ENCODE results near the gene TTC21A.

TTC21A gene

DNA sequence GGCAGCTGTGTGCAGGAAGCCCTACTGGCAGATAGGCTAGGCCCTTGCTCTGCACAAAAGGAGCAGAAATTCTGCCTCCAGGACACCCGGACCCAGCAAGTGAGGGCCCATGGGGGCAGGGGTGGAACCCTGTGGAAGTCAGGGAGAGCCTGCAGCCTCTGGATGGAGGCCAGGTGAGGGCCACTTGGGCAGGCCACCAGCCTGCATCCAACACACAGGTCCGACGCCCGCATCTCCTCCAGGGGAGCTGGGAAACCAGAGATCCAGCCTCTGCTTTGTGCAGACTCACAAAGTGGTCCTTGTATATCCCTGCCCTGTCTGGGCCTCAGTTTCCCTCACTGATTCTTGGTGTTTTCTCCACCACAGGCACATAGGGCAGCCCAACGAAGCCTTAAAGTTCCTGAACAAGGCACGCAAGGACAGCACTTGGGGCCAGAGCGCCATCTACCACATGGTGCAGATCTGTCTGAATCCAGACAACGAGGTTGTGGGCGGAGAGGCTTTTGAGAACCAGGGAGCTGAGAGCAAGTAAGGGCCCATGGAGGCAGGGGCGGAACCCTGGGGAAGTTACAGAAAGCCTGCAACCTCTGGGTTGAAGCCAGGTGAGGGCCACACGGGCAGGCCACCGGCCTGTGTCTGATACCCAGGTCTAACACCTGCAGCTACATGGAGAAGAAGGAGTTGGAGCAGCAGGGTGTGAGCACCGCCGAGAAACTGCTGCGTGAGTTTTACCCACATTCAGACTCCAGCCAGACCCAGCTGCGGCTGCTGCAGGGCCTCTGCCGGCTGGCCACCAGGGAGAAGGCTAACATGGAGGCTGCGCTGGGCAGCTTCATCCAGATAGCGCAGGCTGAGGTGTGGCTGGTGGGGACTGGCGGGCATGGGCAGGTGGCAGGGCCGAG, 29.3 kb downstream of the TTC21A start:
- no peak for DNase-seq (ENCODE audit: low read depth in 2 of 2)

DNA sequence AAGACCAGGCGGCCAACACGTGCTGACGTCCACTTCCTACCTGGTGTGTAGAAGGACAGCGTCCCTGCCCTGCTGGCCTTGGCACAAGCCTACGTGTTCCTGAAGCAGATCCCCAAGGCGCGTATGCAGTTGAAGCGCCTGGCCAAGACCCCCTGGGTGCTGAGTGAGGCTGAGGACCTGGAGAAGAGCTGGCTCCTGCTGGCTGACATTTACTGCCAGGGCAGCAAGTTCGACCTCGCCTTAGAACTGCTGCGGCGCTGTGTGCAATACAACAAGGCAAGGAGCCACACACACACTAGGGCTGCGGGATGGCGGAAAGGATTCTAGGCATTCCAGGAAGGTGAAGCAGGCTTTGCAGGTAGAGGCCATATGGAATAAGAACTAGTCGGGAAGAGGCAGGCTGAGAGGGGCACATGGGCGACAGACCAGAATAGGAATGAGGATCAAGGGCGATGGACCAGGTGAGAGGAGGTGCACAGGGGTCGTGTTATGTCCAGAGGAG, 30.0 kb downstream of the TTC21A start:
- no peak for DNase-seq (ENCODE audit: low read depth in 2 of 2)

DNA sequence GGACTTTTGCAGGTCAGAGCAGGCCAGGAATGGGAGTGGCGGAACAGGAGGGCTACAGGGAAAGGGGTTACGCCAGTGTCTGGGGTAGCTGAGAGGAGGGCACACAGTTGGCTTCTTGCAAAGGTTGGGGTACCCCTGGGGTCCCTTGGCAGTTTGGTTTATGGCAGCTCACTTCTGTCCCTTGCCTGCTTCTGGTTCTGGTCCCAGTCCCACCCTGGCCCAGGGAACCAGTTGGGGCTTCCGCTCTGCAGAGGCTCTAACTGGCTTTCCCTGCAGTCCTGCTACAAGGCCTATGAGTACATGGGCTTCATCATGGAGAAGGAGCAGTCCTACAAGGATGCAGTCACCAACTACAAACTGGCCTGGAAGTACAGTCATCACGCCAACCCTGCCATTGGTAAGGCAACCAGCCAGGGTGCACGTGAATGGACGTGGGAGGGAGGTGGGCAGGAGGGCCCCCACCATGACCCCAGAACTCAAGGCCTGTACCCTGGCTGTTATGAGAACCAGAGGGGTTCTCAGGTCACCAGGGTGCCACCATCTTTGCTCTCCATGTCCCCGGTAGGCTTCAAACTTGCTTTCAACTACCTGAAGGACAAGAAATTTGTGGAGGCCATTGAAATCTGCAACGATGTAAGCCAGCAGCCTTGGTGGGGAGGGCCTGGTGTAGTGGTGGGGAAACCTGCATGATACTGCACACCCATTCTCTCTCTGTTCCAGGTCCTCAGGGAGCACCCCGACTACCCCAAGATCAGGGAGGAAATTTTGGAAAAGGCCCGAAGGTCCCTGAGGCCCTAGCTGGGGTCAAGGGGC, 30.7 kb downstream of the TTC21A start:
- no peak for DNase-seq (ENCODE audit: low read depth in 2 of 2)

DNA sequence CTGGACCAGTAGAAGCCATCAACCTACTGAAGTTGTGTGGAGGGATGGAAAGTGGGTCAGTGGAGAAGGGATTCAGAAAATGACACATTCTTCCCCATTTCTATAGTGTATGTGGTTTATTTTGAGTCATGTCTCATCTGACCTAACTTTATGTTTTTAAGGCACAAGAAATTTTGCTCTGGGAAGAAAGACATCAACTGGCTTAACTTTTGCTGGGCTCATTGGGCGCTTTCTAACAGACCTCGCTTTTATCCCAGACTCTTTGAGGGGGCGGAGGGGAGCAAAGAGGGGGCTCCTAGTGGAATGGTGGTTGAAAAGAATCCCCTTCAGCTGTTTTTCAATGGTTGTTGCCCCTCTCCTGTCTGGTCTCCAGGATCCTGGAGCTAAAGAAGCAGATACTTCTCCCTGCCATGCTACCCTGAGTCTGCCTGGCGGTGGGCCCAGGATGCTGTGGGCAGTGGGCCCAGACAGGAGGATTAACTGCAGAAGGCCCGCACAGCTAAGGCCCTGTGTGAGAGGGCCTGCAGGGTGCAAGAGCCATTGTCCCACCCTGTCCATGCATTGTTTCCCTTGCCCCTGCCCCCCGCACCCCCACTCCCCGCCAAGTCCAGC, 31.4 kb downstream of the TTC21A start:
- DNase-seq (ENCODE audit: low read depth in 2 of 2) = no peak

DNA sequence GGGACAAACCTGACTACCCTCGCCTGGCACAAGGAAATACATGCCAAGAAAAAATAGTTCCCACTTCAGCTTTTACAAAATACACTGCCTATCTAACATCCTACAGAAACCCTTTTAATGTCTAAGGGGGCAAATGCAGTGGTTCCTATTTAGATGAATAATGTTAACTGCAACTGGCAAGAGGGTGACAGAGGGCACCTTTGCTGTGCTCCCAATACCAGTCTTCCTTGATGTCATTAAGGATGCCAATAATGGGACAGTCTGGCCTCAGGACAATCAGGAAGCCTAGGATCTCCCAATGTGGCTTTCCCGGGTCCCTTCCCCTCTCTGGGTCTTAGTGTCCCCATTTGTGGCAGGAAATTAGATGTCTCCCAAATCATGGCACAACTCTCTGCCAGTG, 32.0 kb downstream of the TTC21A start:
- no peak for DNase-seq (ENCODE audit: low read depth in 2 of 2)

DNA sequence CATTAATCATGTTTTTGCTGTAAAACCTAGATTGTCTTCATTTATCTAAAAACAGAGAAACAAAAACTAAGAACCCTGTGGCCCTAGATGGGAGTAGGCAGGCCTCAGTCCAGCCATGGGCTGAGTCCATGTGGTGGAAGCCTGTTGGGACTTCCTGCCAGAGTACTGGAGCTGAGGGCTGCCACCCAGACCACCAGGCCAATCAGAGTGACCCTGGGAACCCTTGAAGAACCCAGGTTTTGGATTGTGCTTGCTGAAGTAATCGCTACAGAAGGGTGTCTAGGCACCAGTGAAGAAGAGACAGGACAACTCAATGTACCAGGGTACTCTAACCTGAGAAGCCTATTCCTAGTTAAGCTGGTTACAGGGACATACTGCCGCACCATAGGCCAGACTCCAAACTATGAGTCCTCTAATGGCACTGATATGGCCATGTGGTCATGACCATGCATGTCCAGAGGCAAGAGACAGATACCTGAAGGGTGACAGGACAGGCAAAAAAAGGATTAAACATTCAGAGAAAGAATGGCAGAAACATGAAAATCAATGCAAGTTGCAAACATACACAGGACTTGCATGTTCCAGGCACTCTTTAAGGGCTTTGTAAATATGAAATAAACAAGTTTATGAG, 33.0 kb downstream of the TTC21A start:
- DNase-seq (ENCODE audit: low read depth in 2 of 2) = no peak

DNA sequence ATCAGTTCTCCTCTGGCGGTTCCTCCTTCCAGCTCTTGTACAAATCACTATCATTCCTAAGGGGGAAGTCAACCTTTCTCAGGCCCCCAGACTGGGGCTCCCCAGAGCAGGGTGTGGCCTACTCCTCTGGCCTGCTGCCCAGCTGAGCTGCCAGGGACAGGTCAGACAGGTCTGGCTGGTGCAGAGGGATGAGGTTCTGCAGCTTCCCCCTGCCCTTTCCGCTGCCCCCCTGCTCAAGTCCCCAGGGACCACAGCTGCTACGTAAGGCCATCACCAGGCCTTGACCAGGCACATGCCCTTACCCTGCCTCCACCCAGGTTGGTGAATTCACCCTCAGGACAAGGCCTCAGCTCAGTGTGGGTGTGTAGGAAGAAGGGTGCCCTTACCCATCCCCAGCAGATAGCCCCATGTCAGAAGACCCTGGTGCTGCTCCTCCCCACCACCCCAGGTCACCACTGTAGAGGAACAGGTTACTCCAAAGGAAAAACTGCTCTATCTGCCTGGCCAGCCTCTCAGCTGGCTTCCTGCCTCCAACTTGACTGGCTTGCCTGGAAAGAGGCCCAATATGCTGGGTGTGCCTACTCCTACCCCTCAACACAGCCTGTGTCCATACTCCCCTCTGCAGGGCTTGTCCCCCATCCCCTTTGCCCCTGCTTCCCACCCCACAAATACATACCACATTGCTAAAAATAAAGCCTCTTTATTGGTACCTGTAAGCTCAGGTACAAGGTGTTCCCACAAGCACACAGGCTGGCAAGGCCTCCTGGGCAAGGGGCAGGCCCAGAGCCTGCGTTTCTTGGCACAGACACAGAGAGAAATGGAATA, 33.9 kb downstream of the TTC21A start:
- DNase-seq (ENCODE audit: low read depth in 2 of 2) = no peak

DNA sequence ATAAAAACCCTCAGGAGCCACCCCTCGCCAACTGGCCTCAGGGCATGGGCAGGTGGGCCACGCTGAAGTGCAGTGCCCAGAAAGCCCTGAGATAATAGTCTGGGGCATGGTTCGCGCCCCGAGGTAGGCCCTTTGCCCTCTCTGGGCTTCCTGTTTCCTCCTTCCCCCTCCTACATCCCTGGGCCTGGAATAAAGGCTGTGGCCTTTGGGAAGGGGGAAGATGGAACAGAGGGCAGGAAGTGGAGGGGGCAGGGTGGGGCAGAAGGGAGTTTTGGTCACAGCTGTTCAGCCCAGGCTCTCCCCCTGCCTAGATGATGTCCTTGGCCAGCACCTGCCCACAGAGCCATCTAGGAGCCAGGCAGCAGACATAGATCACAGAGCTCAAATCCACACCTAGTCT, 34.6 kb downstream of the TTC21A start:
- no peak for DNase-seq (ENCODE audit: low read depth in 2 of 2)

DNA sequence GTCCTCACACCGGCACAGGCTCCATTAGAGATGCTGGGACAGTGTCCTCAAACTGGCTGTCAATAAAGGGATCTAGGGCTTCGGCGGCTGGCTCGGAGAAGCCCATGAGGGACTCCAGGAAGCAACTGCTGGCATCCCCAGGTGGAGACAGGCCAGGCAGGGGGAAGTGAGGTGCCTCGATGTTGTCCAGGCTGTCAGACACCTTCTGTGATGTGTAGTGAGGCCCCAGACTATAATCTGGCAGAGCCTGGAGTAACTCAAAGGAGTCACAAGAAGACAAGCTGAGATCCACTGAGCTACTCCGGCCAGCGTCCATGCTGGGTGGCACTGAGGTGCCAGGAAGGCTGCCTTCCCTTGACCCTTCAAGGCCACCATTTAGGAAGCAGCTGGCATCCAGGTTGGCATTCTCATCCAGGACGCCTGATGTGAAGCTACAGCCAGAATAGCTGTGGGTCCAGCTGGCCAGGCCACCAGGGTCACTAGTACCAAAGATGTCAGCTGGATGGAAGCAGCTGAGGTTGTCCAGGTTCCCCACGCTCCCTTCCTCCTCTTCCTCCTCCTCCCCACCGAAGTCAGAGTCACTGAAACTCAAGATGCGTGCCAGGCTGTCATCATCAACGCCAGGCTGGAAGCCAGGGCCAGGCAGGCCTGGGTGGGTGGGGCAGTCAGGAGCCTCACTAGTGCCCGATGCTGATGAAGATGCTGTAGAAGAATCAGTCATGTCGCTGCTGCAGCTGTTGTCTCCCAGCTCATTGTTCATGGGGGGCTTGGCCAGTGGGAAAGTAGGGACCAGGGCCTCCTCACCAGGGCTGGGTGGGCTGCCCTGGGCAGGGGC, 35.8 kb downstream of the TTC21A start:
- no peak for DNase-seq (ENCODE audit: low read depth in 2 of 2)

DNA sequence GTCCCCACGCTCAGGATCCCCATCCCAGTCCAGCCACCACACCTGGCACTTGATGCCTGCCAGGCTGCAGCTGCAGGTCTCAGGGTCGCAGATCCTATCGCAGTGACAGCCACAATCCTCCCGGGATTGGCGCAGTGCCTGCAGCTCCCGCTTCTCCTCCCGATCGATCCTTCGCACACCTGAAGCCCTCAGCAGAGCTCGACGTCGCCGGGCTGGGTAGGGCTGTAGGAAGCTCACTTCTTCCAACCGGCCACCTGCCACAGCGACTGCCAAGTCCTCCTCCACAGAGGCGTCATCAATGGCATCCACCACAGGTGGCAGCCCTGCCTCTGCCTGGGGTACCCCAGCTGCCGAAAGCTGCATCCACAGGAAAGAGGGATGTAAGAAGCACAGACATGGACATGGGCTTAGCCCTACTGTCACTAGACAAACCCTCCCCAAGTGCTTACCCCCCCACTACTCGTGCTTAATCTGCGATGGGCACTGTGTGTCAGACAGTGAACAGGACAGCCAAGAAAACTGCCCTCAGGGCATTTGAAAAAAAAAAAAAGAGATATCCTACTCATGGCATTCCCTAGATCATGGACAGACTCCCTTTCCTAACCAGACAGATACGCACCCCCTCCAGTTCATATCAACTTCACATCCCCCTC, 36.7 kb downstream of the TTC21A start:
- DNase-seq (ENCODE audit: low read depth in 2 of 2) = no peak

DNA sequence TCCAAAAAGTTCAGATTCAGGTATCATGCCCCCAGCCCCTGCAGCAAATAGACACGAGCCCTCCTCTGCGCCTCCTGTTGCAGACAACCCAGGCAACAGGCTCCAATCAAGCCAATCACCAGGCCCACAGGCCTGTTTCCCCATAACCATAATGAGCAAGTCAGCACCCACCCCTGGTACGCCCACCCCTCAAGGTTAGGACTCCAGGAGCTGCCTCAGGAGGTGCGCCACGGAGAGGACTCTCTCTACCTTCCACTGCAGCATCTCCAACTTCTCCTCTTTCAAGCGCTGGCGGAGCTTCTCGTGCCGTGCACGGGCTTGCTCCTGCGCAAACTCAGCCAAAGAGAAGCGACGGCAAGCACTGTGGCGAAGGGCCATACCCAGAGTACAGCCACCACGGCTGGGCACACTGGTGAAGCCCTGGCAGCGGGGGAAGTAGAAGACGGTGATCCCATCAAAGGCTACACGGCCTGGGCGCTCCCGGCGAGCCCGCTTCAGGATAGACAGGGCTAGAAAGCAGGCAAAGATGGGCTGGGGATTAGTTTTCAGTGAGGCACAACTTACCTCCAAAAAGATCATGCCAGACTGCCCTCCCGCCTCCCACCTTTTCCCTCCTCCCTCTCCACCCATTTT, 37.4 kb downstream of the TTC21A start:
- DNase-seq (ENCODE audit: low read depth in 2 of 2) = no peak

DNA sequence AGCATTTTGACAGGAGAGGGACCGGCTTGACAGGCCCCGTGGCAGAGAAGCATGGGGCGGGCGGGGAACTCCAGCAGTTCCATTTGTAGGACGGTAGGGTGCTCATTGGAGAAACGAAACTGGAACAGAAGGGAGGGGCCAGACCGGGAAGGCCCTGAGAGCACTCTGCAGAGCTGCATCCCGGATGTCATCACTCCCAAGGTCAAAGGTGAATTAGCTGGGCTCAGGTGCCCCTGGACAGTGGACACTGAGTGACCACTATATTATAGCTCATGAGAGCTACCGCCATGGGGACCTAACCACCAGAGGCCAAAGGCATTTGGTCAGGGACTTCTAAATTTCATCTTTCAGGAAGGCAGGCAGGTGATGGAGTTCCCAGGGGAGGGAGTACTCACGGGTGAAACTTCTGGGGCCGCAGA, 38.6 kb downstream of the TTC21A start:
- no peak for DNase-seq (ENCODE audit: low read depth in 2 of 2)

DNA sequence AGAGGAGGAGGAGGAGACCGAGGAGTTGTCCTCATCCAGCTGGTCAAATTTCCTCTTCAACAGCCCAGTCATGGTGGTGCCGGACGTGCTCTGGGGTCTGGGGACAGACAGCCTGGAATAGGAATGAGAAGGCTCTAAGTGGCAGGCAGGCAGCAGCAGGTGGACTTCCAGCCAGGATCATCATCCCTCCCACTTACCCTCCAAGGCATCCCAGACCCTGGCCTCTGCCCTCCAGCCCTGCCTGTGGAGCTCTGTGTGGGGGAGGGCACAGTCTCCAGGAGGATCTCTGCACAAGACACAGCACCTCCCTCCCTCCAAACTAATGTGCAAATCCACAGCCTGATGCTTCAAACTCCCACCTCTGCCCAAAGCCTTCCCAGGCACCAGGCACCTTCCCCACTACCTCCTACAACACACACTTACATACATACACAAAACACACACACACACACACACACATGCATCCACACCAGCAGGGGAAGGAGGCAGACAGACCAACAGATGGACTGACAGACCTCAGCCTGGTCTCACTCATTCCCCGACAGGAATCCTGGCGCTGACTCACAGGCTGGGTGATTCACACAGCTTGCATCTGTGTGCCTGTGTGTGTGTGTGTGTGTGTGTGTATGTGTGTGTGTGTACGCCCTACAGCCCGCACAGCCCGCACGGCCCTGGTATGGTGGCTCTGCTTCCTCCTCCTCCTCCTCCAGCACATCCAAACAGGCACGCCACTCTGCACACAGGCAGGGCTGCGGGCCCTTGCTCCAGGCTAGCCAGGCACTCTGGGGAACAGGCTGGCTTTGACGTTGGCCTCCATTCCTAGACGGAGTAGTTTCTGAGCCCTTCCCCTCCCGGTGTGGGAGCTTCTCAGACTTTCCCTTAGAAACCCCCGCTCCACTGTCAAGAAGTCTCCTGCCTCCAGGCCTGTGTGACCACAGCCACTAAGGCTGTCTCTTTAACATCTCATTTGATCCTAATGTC, 39.4 kb downstream of the TTC21A start:
- DNase-seq (ENCODE audit: low read depth in 2 of 2) = peak; percentile 72 to 80

DNA sequence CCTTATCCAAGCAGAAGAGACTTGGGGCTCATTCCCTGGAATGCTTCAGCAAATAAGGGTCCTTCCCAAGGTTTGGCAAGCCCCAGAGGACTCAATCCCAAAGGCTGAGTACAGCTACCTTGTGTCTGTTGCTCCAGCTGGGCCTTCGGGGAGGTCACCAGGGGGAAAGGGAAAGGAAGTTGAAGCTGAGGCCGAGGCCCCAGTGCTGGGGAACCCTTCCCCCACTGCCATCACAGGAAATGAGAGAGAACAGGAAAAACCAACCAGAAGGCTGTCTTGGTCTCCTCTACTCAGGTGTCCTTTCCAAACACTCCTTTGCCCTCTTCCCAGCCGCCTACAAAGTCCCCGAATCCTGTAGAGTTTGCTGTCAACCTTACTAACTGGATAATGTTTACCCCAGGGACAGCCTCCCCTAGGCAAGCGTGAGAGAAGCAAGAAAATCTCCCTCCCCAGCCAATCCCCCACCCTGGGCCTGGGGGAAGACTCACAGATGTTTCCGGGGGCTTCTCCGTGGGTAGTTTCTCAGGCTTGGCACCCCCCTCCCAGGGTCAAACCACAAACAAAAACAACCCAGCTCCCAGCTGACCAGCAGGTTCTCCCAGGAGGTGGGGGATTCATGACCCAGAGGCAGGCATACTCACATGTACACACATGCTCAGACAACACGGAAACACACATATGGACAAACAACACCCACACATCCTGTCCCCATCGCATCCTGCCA, 40.4 kb downstream of the TTC21A start:
- no peak for DNase-seq (ENCODE audit: low read depth in 2 of 2)

DNA sequence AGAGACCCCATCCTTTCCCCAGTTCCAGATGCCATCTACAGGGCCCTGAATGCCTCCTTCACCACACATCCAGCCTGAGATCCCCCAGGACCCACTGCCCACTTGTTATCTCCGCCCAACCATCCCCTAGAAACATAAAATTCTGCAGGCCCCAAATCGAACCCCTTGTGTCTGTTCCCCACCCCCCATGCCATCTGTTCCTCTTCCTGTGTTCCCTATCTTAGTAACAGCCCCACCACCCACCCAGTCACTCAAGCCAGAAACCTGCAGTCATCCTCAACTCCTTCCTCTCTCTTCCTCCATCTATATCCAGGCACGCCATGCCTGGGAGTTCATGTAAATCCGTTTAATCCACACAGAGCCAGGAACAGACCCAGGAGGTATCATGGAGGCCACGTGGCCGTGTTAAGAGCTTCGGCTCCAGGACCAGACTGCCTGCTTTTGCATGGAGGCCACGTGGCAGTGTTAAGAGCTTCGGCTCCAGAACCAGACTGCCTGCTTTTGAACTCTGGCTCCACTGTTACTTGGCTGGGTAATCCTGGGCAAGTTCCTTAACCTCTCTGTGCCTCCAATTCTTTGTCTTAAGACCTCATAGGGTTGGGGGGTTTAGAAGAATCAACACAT, 41.1 kb downstream of the TTC21A start:
- no peak for DNase-seq (ENCODE audit: low read depth in 2 of 2)

DNA sequence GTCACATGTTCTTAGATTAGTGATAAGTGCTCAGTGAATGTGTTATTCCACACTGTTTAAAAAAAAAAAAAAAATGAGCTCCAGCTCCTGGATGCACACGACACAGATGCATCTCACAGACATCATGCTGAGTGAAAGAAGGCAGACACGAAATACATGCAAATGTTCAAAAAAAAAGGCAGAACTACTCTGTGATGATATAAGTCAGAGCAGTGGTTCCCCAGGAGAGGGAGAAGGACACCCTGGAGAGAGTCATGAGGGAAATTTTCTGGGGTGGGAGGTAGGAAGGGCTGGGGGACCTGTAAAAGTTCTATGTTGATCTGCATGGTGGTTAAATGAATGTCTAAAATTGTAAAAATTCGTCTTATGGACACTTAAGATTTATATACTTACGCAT, 41.6 kb downstream of the TTC21A start:
- no peak for DNase-seq (ENCODE audit: low read depth in 2 of 2)

Data from stimulated activated CD4-positive, alpha-beta T cell treated with anti-CD3 and anti-CD28 coated beads, Interleukin-15, amount 100 ng/mL, for 48 hours (primary cell).